ENCODE results near the gene KIF23. TPM values are rescaled to one million over a fixed set of nuclear protein-coding genes. Genes with fewer than 3 reads are reported as not detected.

The KIF23 gene
- total RNA-seq, 1 experiment from 2014 or later, result 87.8 TPM

DNA sequence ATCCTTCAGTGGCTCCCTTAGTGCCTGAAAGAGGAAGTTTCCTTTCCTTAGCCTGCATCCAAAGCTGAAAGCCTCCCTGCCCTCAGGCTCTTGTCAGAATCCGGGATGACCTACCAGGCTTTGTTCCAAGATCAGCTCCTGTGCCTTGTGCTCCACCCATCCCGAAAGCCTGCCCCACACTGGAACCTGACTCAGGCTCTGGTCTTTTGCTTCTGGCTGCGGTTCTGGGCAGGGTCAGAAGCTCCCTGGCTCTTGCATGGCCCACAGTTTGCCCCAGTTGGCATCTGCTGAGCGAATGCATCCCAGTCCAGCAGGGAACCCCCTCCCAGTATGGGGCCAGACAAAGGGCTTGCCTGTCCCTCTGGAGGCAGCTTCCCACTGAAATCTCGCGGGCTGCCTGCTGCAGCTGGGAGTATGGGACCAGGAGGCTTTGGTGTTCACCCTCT, 25.9 kb upstream of the KIF23 start:
- Mint-ChIP-seq H3K36me3 (no peaks in the 10 kb centered on the region; the same call in 1 of the 2 replicates), H3K27ac (no peak overlapping the region), H3K27me3 (ENCODE audit: low read depth) (no peaks in the 10 kb centered on the region), H3K9me3 (no peaks in the 10 kb centered on the region), H3K4me3 (no peak overlapping the region), H3K4me1 (peaks cover 4% of the 10 kb centered on the region)
- ChIA-PET CTCF (interaction anchor here (1.0 to 1.4 kb wide), 3 partner anchors 8 to 357 kb away, joined by 3 read pairs; no protein-coding TSS in a partner anchor), POLR2A (no interaction called here)
- ATAC-seq, result no peak
- no peak for DNase-seq (ENCODE audit: low spot score)
- TF ChIP-seq CREB1 (CRISPR knock-in tag; IDR thresholded peaks at IDR 0.05) (no peak), NFYB (CRISPR knock-in tag; conservative IDR thresholded peaks at IDR 0.05; ENCODE audit: low read depth) (no peak), NFE2L1 (CRISPR knock-in tag; IDR thresholded peaks at IDR 0.05) (no peak), IRF2 (CRISPR knock-in tag; IDR thresholded peaks at IDR 0.05; ENCODE audit: borderline replicate concordance, low read depth) (no peak), ESRRA (CRISPR knock-in tag; IDR thresholded peaks at IDR 0.05; ENCODE audit: borderline replicate concordance) (no peak), PRRX2 (CRISPR knock-in tag; IDR thresholded peaks at IDR 0.05) (no peak), GABPB1 (CRISPR knock-in tag; IDR thresholded peaks at IDR 0.05) (no peak)
- TF ChIP-seq, protein P1, sequence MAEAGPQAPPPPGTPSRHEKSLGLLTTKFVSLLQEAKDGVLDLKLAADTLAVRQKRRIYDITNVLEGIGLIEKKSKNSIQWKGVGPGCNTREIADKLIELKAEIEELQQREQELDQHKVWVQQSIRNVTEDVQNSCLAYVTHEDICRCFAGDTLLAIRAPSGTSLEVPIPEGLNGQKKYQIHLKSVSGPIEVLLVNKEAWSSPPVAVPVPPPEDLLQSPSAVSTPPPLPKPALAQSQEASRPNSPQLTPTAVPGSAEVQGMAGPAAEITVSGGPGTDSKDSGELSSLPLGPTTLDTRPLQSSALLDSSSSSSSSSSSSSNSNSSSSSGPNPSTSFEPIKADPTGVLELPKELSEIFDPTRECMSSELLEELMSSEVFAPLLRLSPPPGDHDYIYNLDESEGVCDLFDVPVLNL (CRISPR knock-in tag; IDR thresholded peaks at IDR 0.05; ENCODE audit: borderline replicate concordance, low read depth), result no peak
- TF ChIP-seq, protein P2, sequence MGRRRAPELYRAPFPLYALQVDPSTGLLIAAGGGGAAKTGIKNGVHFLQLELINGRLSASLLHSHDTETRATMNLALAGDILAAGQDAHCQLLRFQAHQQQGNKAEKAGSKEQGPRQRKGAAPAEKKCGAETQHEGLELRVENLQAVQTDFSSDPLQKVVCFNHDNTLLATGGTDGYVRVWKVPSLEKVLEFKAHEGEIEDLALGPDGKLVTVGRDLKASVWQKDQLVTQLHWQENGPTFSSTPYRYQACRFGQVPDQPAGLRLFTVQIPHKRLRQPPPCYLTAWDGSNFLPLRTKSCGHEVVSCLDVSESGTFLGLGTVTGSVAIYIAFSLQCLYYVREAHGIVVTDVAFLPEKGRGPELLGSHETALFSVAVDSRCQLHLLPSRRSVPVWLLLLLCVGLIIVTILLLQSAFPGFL (CRISPR knock-in tag; IDR thresholded peaks at IDR 0.05; ENCODE audit: borderline replicate concordance), result no peak
- TF ChIP-seq, protein P3, sequence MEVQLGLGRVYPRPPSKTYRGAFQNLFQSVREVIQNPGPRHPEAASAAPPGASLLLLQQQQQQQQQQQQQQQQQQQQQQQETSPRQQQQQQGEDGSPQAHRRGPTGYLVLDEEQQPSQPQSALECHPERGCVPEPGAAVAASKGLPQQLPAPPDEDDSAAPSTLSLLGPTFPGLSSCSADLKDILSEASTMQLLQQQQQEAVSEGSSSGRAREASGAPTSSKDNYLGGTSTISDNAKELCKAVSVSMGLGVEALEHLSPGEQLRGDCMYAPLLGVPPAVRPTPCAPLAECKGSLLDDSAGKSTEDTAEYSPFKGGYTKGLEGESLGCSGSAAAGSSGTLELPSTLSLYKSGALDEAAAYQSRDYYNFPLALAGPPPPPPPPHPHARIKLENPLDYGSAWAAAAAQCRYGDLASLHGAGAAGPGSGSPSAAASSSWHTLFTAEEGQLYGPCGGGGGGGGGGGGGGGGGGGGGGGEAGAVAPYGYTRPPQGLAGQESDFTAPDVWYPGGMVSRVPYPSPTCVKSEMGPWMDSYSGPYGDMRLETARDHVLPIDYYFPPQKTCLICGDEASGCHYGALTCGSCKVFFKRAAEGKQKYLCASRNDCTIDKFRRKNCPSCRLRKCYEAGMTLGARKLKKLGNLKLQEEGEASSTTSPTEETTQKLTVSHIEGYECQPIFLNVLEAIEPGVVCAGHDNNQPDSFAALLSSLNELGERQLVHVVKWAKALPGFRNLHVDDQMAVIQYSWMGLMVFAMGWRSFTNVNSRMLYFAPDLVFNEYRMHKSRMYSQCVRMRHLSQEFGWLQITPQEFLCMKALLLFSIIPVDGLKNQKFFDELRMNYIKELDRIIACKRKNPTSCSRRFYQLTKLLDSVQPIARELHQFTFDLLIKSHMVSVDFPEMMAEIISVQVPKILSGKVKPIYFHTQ (CRISPR knock-in tag; IDR thresholded peaks at IDR 0.05), result no peak

DNA sequence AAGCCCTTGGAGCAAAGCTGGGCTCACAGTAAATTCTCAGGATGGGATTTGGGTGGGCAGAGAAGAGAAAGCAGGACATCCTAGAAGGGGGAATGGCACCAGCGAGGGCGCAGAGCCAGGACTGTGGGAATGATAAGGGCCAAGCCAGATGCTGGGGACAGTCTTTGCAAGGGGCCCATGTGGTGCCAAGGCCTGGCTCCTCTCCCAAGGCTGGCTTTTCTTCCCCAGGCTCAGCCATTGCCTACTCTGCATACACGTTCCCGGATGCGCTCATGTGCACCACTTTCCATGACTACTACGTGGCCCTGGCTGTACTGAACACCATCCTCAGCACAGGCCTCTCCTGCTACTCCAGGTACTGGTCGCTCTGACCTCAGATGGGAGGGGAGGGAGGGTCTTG, 24.7 kb upstream of the KIF23 start:
- Mint-ChIP-seq H3K36me3 (no peaks in the 10 kb centered on the region; the same call in 1 of the 2 replicates), H3K4me3 (no peak overlapping the region), H3K27ac (no peak overlapping the region), H3K9me3 (no peaks in the 10 kb centered on the region), H3K4me1 (peaks cover 15% of the 10 kb centered on the region), H3K27me3 (ENCODE audit: low read depth) (no peaks in the 10 kb centered on the region)
- TF ChIP-seq, protein P4, sequence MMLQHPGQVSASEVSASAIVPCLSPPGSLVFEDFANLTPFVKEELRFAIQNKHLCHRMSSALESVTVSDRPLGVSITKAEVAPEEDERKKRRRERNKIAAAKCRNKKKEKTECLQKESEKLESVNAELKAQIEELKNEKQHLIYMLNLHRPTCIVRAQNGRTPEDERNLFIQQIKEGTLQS (CRISPR knock-in tag; conservative IDR thresholded peaks at IDR 0.05), result no peak
- TF ChIP-seq TEAD4 (CRISPR knock-in tag; IDR thresholded peaks at IDR 0.05), result no peak
- TF ChIP-seq NFATC4 (CRISPR knock-in tag; IDR thresholded peaks at IDR 0.05), result no peak
- TF ChIP-seq, protein P5, sequence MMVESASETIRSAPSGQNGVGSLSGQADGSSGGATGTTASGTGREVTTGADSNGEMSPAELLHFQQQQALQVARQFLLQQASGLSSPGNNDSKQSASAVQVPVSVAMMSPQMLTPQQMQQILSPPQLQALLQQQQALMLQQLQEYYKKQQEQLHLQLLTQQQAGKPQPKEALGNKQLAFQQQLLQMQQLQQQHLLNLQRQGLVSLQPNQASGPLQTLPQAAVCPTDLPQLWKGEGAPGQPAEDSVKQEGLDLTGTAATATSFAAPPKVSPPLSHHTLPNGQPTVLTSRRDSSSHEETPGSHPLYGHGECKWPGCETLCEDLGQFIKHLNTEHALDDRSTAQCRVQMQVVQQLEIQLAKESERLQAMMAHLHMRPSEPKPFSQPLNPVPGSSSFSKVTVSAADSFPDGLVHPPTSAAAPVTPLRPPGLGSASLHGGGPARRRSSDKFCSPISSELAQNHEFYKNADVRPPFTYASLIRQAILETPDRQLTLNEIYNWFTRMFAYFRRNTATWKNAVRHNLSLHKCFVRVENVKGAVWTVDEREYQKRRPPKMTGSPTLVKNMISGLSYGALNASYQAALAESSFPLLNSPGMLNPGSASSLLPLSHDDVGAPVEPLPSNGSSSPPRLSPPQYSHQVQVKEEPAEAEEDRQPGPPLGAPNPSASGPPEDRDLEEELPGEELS (CRISPR knock-in tag; IDR thresholded peaks at IDR 0.05), result no peak
- no peak for TF ChIP-seq HMGA2 (CRISPR knock-in tag; IDR thresholded peaks at IDR 0.05)
- TF ChIP-seq GABPB1 (CRISPR knock-in tag; IDR thresholded peaks at IDR 0.05), result no peak
- TF ChIP-seq GTF2I (CRISPR knock-in tag; conservative IDR thresholded peaks at IDR 0.05), result no peak
- no peak for DNase-seq (ENCODE audit: low spot score)
- ChIA-PET POLR2A (no interaction called here), CTCF (interaction anchor here (1.4 kb wide), 1 partner anchor 358 kb away, joined by 3 read pairs; no protein-coding TSS in a partner anchor)
- ATAC-seq, result no peak
